Astrocyte of the spinal cord (primary cell): ENCODE measurements around the gene ARHGAP6.

Experiments used
- DNase-seq: peaks from one replicate; pipeline ENCODE4 v3.0.0; 2011; ENCODE audit warnings: low read depth, low spot score
- H3K4me3 ChIP-seq: 2 replicates; pipeline ENCODE4 v1.5.1; 2011; ENCODE audit warnings: low read depth, mild to moderate bottlenecking, low read length, moderate library complexity
- CTCF ChIP-seq: IDR thresholded peaks from 2 replicates; pipeline ENCODE4 v1.5.1; 2012; ENCODE audit warnings: low read depth, mild to moderate bottlenecking, low read length, inconsistent platforms
- in situ Hi-C: cut with HindIII; loops from 2 replicates; pipeline ENCODE4 v1.10.0; 2017; ENCODE audit warnings: low sequenced_read_pairs

Gene ARHGAP6

GRCh38 chrX:11331788-11332187 is 333.9 kb downstream of the ARHGAP6 start:
- in situ Hi-C loops: no loop called here

GRCh38 chrX:11329021-11329420 is 336.7 kb downstream of the ARHGAP6 start:
- no peak for DNase-seq
- no peak for TF ChIP-seq CTCF
- no peak overlapping the region for H3K4me3 ChIP-seq
- in situ Hi-C loops: no loop called here

More at GRCh38 chrX:11331788-11332187, 333.9 kb downstream of the ARHGAP6 start:
- TF ChIP-seq CTCF: no peak
- DNase-seq: no peak
- no peak overlapping the region for H3K4me3 ChIP-seq

- in situ Hi-C loops: no loop called here
- TF ChIP-seq CTCF: no peak
- no peak for DNase-seq
- no peak overlapping the region for H3K4me3 ChIP-seq
These were observed 337.6 kb downstream of the ARHGAP6 start for GRCh38 chrX:11328134-11328533.

GRCh38 chrX:11321986-11322385 is 343.7 kb downstream of the ARHGAP6 start:
- in situ Hi-C loops: no loop called here
- TF ChIP-seq CTCF: no peak
- no peak overlapping the region for H3K4me3 ChIP-seq
- DNase-seq: no peak

- in situ Hi-C loops: no loop called here
- TF ChIP-seq CTCF: no peak
- no peak overlapping the region for H3K4me3 ChIP-seq
- DNase-seq: no peak
These were observed 345.8 kb downstream of the ARHGAP6 start for GRCh38 chrX:11319806-11320520.

GRCh38 chrX:11311706-11312105 is 354.0 kb downstream of the ARHGAP6 start:
- no peak overlapping the region for H3K4me3 ChIP-seq
- no peak for DNase-seq
- no peak for TF ChIP-seq CTCF
- in situ Hi-C loops: no loop called here
